ENCODE data around the gene DHRS9.

The DHRS9 gene

GRCh38 chr2:169065864-169066517 is 3.4 kb upstream of the DHRS9 start:
- TF ChIP-seq CTCF (IDR thresholded peaks at IDR 0.05; ENCODE audit: low read depth, low read length), result no peak
- no peak for DNase-seq (ENCODE audit: extremely low read depth, low read depth)

- DNase-seq (ENCODE audit: extremely low read depth, low read depth), result no peak
- no peak for TF ChIP-seq CTCF (IDR thresholded peaks at IDR 0.05; ENCODE audit: low read depth, low read length)
These were observed 2.5 kb upstream of the DHRS9 start for GRCh38 chr2:169066897-169067296.

- DNase-seq (ENCODE audit: extremely low read depth, low read depth), result no peak
- no peak for TF ChIP-seq CTCF (IDR thresholded peaks at IDR 0.05; ENCODE audit: low read depth, low read length)
These were observed 470 bp downstream of the DHRS9 start for GRCh38 chr2:169069833-169070232.

DNA sequence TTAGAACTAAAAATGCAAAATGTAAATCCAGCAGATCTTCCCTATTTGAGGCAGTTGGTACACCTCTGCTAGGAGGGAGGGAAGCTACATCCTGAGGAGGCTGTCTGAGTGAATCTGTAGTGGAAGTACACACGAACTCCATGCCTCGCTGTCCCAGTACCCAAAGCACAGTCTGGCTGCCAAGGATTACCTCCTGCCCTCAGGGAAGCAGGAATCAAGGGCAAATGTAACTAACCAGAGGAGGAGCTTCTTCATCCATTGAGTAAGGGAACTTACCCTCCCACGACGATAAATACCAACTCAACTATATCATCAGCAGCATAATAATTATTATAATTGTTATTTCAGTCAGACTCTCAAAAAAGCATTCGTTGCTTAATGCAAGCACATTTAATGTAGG is 2.1 kb downstream of the DHRS9 start:
- DNase-seq (ENCODE audit: extremely low read depth, low read depth), result no peak
- TF ChIP-seq CTCF (IDR thresholded peaks at IDR 0.05; ENCODE audit: low read depth, low read length), result no peak

DNA sequence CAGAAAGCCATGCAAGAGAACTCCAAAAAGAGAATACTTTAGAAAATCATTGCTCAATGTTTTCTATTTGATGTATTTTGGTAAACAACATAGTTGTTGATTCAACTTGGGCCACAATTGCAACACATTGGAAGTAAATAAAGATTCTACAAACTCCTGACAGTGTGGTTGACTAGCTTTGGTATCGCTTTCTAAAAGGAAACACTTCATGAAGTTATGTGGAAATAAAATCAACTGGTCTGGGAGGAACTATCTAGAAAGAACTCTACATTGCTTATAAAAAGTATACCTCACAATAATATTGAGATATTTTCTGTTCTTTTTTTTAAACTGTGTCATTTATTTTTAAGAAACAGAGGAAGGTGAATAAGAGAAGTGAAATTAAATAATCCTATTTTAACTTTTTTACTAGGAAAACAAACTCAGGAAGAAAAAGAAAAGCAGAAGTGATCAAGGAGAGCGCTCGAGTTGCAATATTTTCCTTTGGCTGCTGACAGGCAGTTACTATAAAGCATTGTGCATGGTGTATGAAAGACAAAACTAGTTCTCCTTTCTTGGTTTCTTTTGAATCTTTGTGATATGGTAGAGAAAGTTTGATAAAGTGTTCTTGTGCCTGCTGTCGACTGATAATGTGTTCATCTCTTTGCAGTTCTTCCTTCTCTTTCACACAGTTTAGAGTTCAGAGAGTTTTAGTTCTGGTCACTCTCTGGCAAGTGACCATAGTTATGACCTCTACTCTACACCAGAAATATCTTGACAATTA is 3.0 kb downstream of the DHRS9 start:
- no peak for TF ChIP-seq CTCF (IDR thresholded peaks at IDR 0.05; ENCODE audit: low read depth, low read length)
- no peak for DNase-seq (ENCODE audit: extremely low read depth, low read depth)

GRCh38 chr2:169073211-169073962 is 4.0 kb downstream of the DHRS9 start:
- no peak for DNase-seq (ENCODE audit: extremely low read depth, low read depth)
- TF ChIP-seq CTCF (IDR thresholded peaks at IDR 0.05; ENCODE audit: low read depth, low read length), result no peak

All from AG09319 (cell line).